Stimulated activated CD8-positive, alpha-beta memory T cell treated with anti-CD3 and anti-CD28 coated beads, Interleukin-12 subunit alpha, Interleukin-12 subunit beta, amount 100 ng/mL, for 24 hours (primary cell): ENCODE measurements around the gene PRL.

Source experiments
- DNase-seq: peaks from one replicate; pipeline ENCODE4 v3.0.0-alpha.2; 2020; ENCODE audit errors: extremely low read depth

PRL gene

GRCh38 chr6:22295145-22295544 is 1.7 kb downstream of the PRL start:
- no peak for DNase-seq

- no peak for DNase-seq
These were observed 2.5 kb downstream of the PRL start for GRCh38 chr6:22294301-22294700.

GRCh38 chr6:22290045-22290444 is 6.8 kb downstream of the PRL start:
- DNase-seq = no peak

DNA sequence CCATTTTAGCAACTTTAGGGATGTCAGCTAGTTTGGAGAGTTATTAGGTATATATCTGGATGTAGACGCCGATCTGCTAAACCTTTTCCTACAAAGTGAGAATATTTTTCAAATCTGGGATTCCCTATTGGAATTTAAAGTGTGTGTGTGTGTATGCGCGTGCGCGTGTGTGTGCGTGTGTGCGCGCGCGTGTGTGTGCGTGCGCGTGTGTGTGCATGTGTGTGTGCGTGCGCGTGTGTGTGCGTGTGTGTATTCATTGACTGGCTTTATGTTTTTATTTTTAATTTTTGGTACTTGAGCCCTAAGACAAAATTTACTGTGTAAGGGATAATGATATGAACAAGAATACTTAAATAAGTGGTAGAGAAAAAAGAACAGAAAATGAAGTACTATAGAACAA is 8.1 kb downstream of the PRL start:
- DNase-seq = no peak

GRCh38 chr6:22284666-22285065 is 12.2 kb downstream of the PRL start:
- no peak for DNase-seq

GRCh38 chr6:22281341-22282085 is 15.3 kb downstream of the PRL start:
- DNase-seq = no peak

DNA sequence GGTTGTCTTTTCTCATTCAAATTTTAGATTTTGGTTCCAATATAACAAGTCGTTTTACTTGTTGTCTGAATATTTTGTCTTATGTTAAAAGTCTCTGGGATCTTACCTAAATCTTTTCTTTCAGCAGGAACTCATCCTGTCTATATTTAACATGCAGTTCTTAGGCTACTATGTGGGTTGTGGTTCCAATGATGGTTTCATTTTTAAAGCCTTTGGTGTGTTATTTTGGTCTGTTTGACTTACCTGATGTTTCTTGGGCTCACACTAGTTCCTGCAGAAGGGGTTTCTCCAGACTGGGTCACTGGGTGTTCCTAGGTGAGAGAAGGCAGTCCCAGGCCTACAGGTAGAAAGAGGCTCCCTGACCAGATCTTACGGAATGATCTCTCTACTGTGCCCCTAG is 17.4 kb downstream of the PRL start:
- no peak for DNase-seq

DNA sequence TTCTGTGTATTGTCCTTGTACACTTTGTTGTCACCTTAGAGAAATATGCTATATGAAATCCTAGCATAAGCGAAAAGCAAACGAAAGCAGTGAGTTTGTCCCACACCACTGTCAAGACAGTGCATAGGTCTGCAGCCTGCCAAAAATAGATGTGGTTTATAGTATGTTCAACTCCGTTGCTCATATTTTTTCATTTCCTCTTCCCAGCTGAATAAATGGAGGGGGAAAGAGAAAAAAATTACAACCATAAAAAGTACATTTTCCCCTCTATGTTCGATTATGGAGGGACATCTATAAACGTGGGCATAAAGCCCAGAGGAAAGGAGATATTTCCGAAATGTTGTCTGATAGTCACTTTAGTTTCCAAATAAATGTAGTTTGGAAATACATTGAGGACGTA is 25.8 kb downstream of the PRL start:
- no peak for DNase-seq

- DNase-seq = no peak
These were observed 33.1 kb downstream of the PRL start for GRCh38 chr6:22263748-22264147.

GRCh38 chr6:22254886-22255285 is 42.0 kb downstream of the PRL start:
- no peak for DNase-seq

DNA sequence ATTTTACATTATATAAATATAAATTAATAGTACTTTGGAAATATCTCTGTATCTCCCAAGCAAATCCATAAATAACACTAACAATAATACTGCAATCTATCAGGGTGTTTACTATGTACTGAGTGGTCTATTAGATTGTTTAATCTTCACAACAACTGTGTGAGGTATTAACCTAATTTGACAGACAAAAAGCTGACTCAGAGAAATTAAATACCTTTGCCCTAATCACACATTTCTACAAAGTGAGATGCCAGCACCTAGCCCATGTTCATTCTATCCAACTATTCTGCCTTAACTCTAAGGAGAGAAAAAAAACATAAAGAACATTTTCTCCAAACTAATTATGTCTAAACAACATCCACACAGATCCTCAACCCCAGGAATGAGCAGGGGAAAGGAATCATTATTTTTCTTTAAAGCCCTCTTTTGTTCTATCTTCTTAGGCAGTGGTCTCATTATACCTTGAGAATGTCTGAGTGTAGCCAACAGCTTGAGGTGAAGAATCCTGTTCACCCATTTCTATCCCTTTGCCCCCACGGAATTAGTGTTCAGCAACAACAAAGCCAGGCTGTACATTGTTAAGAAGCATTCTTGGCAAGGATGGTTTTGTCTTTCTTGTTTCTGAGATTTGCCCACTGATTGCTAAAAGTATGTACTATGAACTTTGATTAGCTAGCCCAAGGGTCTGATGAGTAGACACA is 42.7 kb downstream of the PRL start:
- no peak for DNase-seq

DNA sequence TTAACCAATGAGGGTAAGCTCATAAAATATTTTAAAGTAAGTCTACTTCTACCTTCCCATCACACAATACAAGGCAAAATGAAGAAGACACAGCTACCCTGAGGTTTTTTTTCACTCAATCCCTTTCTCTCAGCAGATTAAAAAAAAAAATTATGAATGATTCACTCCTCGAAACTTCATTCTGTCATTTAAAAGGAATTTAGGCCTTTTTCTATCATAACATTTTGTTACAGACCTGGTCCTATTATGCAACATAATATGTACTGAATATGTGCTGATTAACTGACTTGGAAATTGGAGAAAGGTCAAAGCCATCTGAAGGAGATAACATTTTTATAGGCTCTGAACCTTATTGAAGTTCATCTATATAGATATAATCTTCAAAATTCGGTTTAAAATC is 45.5 kb downstream of the PRL start:
- no peak for DNase-seq

- DNase-seq = no peak
These were observed 46.4 kb downstream of the PRL start for GRCh38 chr6:22250486-22250885.

GRCh38 chr6:22249711-22250350 is 47.0 kb downstream of the PRL start:
- DNase-seq = no peak

DNA sequence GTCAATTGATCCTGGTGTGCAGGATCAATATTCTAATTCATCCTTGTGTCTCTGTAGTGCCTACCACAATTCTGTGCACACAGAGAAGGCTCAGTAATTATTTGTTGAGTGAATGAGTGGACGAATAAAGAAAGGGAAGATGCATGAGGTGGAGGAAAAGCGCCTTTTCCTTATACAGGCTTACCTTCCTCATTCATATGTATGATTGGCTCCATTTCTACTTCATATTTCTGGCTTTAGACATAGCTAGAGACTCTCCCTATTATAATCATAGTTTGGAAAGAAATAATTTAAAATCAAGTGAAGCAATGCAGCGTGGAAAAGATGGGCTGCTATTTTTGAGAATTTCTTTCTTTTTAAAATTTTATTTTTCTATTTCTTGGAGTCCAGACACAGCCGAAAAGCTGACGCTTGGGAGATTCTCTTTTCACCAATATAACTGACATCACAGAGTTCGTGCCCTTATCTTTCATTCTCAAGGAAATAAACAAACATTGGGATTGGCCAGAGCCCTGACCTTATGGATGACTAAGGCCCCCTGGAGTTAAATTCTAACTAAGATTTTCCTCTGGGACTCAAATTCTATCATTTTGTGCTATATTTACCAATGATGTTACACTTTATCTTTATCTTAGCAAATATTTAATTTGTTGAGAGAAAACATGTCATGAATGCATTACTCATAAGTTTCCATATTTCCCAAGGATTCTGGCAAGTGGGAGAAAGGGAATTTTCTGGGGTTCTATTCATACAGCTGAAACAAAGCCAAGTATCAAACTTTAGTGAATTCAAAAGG is 48.1 kb downstream of the PRL start:
- no peak for DNase-seq

DNA sequence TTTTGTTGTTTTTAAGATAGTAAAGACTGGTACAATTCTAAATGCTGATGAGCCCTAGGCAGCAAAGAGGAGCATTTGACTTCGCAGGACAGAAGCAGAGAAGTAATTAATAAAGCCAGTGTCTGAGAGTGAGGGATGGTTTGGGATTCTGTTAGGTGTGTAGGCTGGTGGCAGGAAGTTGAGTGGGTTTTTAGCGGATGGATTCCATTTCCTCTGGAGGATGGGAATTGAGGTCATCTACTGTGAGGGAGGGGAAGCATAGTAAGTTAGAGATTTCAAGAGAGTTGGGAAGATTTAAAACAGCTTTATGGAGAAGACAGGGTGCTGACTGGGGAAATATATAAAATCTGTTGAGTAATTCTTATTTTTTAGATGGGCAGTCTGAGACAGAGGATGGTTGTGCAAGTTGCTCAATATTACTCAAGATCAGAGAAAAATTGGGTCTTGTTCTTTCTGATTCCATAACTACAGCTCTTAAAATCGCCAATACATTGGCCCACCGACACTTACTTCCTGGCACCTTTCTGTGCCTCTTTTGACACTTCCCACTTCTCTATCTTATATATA is 48.8 kb downstream of the PRL start:
- no peak for DNase-seq

DNA sequence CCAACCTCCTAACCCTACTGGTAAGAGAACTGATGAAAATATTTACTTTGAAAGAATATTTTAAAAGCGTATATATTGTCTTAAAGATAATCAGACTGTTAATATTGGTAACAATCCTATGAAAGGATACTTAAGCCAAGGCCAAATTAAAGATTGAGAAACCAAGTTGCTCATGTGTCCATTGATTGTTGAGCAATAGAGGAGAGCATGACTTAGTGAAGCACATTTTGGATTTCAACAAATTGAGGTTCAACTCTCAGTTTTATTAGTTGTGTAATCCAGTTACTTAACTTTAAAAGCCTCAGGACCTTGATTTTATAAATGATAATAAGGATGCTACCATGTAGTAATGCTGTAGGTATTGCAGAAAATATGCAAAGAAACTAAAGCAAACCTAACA is 56.8 kb downstream of the PRL start:
- DNase-seq = no peak

DNA sequence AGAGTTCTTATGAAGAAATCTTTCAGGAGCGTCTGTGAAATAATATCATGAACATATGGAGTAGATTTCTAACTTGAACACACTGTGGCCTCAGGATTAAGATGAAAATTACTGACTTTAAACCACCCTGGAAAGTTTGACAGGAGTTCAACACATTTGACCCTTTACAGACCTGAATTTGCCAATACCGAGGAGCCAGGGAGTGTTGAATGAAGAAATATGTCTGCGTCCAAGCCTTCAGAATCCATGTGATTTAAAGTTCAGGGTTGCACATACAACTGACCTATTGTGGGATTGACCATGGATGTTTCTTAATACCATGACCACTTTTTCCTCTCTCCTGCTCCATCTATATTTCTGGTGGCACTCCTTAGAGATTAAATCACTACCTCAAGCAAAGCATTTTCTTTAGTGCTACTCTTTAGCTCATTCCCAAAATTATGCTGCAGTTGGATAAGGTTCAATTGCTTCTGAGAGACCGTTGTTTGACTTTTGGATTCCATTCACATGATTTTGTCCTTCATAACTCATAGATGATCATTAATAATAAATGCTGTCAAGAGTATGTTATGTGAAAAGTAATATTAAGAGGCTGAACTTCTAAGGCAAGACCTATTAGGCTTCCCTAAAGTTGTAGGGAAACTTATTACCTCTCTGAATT is 57.4 kb downstream of the PRL start:
- DNase-seq = no peak

DNA sequence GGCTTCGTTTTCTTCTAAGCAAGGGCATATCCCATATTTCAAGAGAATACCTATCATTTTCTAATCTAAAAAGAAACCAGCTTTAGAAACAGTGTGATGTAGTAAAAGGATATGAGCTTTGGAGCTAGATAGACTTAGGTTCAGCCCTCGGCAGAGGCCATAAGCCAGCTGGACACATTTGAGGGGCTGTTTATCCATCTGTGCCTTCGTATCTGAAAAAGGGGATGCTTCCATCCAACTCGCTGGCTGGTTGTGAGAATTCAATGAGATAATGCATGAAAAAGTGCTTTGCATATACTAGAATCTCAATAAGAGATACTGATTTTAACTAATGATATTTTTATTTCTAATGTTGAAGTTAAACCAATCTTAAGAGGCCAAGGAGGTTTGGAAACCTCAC is 58.0 kb downstream of the PRL start:
- no peak for DNase-seq

DNA sequence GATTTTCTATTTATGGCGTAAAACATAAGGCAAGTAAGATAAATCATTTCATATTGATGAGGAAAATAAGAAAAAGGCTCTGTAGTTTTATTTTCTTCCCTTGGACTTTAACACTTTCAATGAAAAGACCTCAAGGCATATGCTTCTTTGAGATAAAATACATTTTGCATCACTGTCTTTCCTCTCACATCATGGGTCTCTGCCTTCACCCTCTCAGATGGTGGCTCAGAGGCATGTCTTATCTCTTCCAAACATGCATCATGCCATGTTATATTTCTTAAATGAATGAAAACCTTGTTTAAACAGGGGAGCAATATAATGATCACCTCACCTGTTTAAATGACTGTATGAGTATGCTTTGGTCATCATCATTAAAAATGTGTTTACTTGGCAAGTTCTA is 59.3 kb downstream of the PRL start:
- DNase-seq = no peak
